GM12891 (cell line): Measurements from ENCODE around the gene THOP1.
A peak's percentile ranks its signal among the peaks of the same experiment; 100 is the strongest.
"Not testable (repeated sequence)": the region's sequence is repeated elsewhere in the genome, so short reads cannot be mapped to it uniquely, and the experiment has no call there.

Experiments
- DNase-seq: peaks from one replicate; pipeline ENCODE4 v3.0.0; 2011; ENCODE audit warnings: low spot score; ENCODE audit not compliant: insufficient read length
- FAIRE-seq: peaks from 2 replicates; lab custom pipeline; 2011; peaks lifted over from hg19 to GRCh38; lab: Jason Lieb, UNC
- PAX5 ChIP-seq: IDR thresholded peaks from 2 replicates; pipeline ENCODE4 v1.6.1; 2011; ENCODE audit warnings: low read length, moderate library complexity, mild to moderate bottlenecking; ENCODE audit not compliant: insufficient read depth, severe bottlenecking
- POLR2A ChIP-seq: IDR thresholded peaks from 2 replicates; pipeline ENCODE4 v1.6.1; 2011; ENCODE audit warnings: low read depth, low read length, control low read depth
- POLR2AphosphoS5 ChIP-seq: IDR thresholded peaks from 2 replicates; pipeline ENCODE4 v1.6.1; 2011; ENCODE audit warnings: low read depth, low read length, control low read depth
- POU2F2 ChIP-seq: IDR thresholded peaks from 2 replicates; pipeline ENCODE4 v1.6.1; 2011; ENCODE audit warnings: low read depth, mild to moderate bottlenecking, control low read depth, low read length, moderate library complexity
- SPI1 ChIP-seq: IDR thresholded peaks from 2 replicates; pipeline ENCODE4 v1.6.1; 2011; ENCODE audit warnings: low read depth, low read length, control low read depth
- TAF1 ChIP-seq: IDR thresholded peaks from 2 replicates; pipeline ENCODE4 v1.6.1; 2011; ENCODE audit warnings: low read depth, low read length, control low read depth

Gene THOP1

DNA sequence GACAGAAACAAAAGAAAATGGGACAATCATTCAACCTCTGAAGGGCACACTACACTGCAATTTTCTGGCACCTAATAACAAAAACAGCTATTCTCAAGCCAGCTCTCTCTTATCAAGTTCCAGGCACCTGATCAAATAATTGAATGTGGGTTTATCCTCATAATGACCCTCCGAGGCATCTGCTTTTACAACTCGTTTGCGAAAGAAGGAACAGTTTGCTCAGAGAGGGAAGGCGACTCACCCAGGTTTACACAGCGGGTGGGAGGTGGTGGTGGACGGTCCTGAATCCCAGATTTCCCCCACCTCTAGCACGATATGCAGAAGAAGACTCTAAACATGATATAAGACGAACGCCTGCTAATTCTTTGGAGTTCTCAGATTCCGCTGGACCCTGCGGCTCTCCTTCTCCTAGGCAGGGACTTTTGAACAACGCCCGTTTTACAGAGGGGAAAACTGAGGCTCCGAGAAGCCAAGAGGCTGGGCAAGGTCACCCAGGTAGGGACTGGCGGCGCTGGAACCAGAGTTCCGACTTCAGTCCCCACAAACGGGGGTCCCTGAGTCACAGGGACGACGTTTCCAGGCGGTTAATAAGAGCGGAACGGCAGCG is 2.9 kb upstream of the THOP1 start:
- DNase-seq: no peak
- TF ChIP-seq POLR2A: no peak
- no peak for TF ChIP-seq SPI1
- TF ChIP-seq POLR2AphosphoS5: no peak
- no peak for TF ChIP-seq TAF1
- no peak for TF ChIP-seq POU2F2
- TF ChIP-seq PAX5: no peak
- FAIRE-seq: peak; percentile 70

DNA sequence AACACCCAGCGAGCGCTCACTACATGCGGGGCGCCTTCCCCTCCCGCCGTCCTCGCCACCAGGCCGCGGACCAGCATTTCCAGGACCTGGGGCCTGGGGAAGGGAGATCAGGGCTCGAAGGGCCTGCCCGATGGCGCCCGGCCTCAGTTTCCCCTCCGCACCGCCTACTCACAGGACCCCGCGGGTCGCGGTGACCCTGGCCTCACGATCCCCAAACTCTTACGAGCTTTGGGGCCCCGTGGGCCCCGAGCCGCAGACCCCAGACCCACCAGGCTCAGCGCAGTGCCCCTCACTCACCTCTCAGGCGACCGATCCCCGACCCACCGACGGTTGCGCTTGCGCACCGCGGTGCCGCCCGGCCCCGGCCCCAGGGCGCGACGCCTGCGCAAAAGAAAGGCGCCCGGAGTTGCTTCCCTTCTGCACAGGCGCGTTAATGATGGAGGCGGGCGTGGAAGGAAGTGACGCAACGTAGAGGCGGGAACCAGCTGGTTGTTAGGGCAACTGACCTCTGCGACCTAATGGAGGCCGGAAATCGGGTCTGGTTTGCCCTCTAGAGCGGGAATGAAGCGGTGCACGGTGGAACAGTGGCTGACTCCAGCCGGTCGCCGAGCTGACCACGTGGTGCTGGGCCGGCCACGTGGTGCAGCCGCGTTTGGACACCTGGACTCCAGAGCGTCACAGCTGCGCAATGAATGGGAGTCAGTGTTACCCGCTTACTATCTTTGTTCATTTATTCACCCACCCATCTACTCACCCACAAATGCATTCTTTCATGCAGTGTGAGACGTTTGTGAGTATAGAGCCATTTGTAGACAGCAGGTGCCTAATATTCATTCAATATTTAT is 2.1 kb upstream of the THOP1 start, which contains the start of gene SGTA:
Gene SGTA, minus strand, starts transcription at position 338 of the 845 bp plus-strand sequence. CDS start 14,205 bp downstream, outside the sequence.
- TF ChIP-seq POU2F2 (0 out of 2 replicates have a peak, but pooled peaks have one; percentile 25), TAF1 (peak; percentile 54), PAX5 (peak; percentile 66), POLR2A (peak; percentile 59), POLR2AphosphoS5 (no peak), SPI1 (peak; percentile 69)
- peak; percentile 97 for DNase-seq
- FAIRE-seq: peak; percentile 100

DNA sequence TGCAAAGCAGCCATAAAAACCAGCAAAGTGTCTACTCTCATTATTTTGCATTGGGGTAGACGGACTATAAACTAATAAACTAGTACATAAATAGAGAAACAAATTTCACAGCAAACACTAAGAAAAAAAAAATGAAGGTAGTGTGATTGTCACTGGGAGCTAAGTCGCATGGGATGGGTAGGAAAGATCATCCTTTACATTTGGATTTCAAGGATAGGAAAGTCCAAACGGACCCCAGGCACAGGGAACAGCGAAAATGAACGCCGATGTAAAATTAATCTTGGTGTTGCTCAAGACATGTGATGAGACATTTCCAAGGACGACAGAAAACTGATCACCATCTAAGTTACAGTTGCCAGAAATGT is 1.5 kb upstream of the THOP1 start:
- no peak for DNase-seq
- TF ChIP-seq PAX5 (no peak), TAF1 (no peak), SPI1 (no peak), POLR2A (no peak), POLR2AphosphoS5 (no peak), POU2F2 (no peak)
- no peak for FAIRE-seq

DNA sequence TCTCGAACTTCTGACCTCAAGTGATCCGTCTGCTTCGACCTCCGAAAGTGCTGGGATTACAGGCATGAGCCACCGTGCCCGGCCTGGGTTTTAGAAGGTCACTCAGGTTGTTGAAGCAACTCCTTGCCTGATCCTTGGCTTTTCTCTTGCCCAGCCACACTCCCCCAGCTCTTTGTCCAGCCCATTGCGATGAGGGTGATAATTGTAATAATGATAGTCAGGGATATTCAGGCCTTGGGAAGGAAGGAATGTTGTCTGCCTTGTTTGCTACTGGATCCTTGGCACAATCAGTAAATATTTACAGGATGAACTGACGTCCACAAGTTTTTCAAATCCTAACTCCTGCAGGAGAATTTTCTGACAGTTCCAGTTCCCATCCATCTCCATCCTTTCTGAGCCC is 1.8 kb downstream of the THOP1 start:
- TF ChIP-seq POLR2A (no peak), SPI1 (no peak), PAX5 (no peak), POU2F2 (no peak), POLR2AphosphoS5 (no peak), TAF1 (no peak)
- FAIRE-seq (no peak), DNase-seq (no peak)

DNA sequence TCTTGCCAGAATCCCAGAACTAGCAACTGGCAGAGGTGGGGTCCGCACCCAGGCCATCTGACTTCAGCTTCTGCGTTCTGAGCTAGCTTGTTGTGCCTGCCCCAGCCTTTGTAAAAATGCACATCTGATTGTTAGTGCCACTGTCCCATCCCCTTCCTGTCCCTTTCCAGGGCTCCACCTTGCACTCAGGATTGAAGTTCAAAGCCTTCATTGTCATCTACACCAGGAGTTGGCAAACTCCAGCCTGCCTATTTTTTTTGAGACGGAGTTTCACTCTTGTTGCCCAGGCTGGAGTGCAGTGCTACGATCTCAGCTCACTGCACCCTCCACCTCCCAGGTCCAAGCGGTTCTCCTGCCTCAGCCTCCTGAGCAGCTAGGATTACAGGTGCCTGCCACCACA is 2.9 kb downstream of the THOP1 start:
- DNase-seq: no peak
- no peak for FAIRE-seq
- TF ChIP-seq POLR2A: no peak
- TF ChIP-seq POU2F2: no peak
- no peak for TF ChIP-seq SPI1
- no peak for TF ChIP-seq PAX5
- TF ChIP-seq POLR2AphosphoS5: no peak
- TF ChIP-seq TAF1: no peak

DNA sequence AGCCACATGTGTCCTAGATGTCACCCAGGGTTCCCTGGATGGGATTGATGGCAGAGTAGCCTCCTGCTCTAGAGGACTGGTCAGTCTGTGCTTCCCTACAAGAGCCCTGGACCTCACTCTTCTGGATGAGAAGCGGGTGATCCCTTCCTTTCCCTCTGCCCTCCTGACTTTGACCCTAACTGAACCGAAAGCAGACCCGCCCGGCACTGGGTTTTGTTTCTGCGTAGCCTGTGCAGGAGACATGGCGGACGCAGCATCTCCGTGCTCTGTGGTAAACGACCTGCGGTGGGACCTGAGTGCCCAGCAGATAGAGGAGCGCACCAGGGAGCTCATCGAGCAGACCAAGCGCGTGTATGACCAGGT is 4.9 kb downstream of the THOP1 start:
- no peak for DNase-seq
- TF ChIP-seq SPI1: no peak

DNA sequence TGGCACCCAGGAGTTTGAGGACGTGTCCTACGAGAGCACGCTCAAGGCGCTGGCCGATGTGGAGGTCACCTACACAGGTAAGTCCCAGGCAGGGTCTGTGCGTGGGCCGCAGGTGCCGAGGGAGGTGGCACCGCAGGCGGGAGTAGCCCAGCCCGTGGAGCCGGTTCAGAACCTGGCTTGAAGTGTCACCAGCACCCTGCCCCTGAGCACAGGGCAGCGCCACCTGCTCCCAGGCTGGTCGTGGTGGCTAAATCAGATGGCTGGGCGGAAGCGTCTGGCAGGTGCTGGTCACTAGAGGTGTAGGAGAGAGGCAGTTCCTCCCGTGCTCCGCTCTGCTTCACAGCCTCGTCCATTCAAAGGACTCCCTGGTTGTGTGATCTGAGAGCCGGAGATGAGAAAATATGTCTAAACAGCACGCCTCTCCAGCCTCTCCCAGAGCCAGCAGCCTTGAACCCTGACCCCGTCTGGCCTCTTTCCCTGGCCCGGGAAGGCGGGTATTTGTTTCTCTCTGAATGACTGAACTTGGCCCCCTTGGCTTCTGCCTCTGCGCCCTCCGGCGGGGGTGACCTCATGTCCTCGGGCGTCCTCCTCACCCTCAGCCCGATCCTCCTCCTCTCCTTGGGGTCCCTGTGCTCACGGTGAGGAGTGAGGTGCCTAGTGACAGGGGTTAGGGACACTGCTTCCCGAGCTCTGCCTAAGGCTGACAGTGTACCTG is 5.4 kb downstream of the THOP1 start:
- no peak for FAIRE-seq
- no peak for DNase-seq
- TF ChIP-seq TAF1 (no peak), POLR2A (no peak; the same call in none of the 2 replicates), POLR2AphosphoS5 (no peak), PAX5 (no peak), SPI1 (no peak), POU2F2 (no peak)

More for the DNA sequence above, 4.9 kb downstream of the THOP1 start:
- no peak for FAIRE-seq

DNA sequence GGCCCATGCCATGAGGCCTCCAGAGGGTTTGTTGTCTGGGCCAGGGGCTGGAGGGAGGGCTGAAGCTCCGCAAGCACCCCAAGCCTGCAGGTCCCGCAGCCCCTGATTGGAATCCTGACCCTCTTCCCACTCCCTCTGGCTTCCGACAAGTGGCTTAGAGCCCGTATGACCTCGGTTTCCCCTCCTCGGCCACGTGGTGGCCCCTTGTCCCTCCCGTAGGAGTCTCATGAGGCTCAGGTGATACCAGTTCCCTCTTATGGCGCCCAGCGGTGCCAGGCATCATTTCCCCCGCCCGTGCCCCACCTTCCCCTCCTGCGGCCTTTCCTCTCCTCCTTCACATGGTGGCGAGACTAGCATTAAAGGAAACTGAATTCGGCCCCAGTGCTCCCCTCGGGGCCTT is 6.1 kb downstream of the THOP1 start:
- TF ChIP-seq PAX5 (no peak), POLR2AphosphoS5 (no peak), POLR2A (no peak), POU2F2 (no peak), SPI1 (no peak), TAF1 (no peak)
- FAIRE-seq: no peak
- no peak for DNase-seq

DNA sequence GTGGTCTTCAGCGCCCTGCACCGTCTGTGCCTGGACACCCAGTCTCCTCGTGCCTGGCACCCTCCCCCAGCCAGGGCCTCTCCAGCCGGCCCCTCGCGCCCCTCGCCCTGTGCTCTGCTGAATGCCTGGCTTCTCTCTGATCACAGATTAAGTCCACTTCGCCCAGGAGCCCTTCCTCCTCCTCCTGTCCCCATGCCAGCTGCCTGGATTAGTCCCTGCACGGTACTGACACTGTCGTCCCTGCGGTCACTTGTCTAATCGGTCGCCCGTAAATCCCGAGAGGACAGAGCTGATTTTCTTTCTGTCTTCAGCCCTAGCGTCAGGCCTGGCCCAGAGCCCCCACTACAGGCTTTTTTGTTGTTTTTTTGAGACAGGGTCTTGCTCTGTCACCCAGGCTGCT is 6.6 kb downstream of the THOP1 start:
- TF ChIP-seq POU2F2: no peak
- no peak for TF ChIP-seq TAF1
- no peak for TF ChIP-seq PAX5
- TF ChIP-seq POLR2AphosphoS5: no peak
- TF ChIP-seq SPI1: no peak
- no peak for TF ChIP-seq POLR2A
- DNase-seq: no peak
- no peak for FAIRE-seq

DNA sequence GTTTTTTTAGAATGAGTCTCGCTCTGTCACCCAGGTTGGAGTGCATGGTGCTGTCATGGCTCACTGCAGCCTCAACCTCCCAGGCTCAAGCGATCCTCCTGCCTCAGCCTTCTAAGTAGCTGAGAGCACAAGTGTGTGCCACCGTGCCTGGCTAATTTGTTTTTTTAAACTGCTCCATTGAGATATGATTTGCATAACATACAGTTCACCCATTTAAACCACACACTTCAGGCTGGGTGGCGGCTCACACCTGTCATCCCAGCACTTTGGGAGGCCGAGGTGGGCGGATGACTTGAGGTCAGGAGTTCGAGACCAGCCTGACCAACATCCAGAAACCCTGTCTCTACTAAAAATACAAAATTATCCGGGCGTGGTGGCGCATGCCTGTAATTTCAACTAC is 7.4 kb downstream of the THOP1 start:
- not testable (repeated sequence) for FAIRE-seq, DNase-seq
